Measurements from ENCODE around the gene RAF1.
A peak's percentile ranks its signal among the peaks of the same experiment; 100 is the strongest.
"Not testable (repeated sequence)": the region's sequence is repeated elsewhere in the genome, so short reads cannot be mapped to it uniquely, and the experiment has no call there.

The RAF1 gene

DNA sequence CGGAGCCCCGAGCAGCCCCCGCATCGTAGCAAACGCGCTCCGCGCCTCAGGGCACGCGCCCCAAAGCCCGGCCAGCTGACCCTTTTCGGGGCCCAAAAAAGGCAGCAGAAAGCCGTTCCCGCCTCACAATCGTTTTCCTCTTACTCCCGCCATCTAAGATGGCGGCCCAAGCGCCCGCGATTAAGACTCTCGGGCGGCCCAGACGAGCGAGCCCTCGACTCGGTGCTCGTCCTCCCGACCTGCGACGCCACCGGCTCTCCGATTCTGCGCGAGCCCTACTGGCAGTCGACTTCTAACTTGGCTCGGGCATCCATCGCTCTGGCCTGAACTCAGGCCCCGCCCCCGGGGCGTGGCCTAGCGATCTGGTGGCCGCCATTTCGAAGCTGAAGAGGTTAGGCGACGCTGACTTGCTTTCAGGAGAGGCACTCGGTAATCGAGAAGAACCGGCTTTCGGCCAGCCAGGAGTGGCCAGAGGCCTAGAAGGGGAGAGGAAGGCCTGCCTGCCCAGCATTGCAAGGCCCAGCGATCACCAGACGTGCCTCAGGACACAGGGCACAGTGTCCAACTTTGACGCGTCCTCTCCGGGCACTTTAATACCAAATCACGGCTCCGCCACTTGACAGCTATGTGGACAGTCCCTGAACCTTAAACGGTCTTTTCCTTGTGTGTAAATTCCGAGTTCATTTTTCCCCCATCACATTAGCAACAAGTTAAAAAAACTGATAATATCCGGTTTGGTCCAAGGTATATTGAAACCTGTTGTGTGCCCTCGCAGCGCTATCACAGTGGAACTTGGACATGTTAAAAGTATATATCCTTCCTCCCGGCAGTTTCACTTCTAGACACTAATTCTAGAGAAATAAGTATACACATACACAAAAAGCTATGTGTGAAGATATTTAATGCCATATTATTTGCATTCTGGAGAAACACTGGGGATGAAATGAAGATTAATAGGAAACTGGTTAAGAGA lies at the start of gene RAF1:
TSS of gene RAF1 (minus strand) at position 182 of the 973 bp plus-strand sequence. CDS start 45,396 bp downstream, outside the sequence.
- peak; percentile 98 for DNase-seq

DNA sequence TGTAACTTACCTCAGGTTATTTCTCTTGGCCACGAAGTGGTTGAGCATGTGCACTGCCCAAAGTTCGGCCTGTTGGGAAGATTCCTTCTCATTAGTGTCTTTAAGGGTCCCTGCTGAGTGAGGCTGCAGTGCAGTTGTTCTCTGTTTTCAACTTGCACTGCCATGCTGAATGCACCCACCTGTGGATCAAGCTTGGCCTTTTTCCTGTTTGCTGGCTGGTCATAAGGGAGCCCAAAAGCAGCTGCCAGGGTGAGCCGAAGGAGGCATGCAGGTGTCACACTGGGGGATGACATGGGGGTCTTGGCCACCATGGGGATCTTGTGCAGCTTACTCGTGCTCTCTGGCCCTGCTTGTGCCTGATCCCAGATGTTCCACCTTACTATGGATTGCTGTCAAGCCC lies 46.1 kb upstream of the RAF1 start:
- DNase-seq, result no peak

DNA sequence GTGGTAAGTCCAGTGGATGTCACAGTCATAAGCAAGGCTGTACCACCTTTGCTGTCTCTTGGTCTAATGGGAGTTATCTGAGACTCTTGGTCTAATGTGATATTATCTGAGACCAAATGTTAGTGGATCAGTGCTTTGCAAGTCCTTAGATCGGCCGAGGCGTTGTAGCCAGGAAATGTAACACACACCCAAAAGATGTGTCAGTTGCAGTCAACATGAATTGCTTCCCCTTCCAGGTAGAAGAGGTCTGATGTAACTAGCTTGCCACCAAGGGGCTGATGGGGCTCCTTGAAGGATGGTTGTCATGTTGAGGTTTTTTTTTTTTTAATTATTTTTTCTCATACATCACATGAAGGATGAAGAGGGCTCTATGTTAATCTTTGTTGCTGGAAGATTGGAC lies 45.4 kb upstream of the RAF1 start:
- DNase-seq, result no peak

DNA sequence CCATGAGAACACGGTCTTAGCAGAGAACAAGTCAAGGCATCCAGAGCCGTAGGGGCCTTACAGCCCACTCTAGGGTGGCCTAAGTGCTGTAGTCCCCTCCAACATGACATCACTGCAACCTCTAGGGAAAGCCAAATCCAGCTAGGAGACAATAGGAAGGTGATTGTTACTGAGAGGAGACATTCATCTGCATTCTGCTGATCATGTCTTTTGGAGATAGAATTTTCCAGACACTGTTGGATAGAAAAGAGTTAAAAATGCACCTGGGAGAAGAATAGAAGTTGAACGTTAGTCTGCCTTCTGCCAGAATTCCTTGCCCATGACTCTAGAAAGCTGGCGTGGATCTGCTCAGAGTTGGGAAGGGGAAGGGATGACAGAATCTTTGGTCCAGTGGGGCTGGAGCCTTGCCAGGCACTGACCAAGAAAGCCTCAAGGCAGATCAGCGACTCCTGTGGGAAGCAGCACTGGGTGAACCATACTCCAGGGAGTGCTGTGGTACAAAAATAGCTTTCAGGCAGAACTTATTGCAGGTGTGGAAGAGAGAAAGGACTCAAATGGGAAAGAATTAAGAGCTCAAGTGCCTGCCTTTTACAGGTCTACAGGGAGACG lies 44.8 kb upstream of the RAF1 start:
- peak; percentile 96 for DNase-seq

DNA sequence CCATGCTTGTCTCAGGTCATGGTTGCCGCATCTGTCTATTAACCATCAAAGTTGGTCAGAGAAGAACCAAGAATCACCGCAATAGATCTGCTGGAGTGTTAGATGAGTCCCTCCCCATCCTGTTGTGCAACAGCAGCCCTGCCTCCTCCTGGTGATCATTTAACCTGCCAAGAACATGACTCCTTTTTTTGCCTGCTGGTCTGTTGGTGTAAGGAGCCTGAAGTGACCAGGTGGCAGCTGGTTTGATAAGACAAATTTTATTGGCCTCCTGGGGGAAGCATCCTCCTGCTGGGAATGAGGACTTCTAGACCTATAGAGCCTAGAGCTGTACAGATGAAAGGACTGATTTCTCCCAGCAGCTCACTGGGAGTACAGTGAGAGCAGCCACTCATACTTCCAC lies 43.5 kb upstream of the RAF1 start:
- DNase-seq, result peak; percentile 42

DNA sequence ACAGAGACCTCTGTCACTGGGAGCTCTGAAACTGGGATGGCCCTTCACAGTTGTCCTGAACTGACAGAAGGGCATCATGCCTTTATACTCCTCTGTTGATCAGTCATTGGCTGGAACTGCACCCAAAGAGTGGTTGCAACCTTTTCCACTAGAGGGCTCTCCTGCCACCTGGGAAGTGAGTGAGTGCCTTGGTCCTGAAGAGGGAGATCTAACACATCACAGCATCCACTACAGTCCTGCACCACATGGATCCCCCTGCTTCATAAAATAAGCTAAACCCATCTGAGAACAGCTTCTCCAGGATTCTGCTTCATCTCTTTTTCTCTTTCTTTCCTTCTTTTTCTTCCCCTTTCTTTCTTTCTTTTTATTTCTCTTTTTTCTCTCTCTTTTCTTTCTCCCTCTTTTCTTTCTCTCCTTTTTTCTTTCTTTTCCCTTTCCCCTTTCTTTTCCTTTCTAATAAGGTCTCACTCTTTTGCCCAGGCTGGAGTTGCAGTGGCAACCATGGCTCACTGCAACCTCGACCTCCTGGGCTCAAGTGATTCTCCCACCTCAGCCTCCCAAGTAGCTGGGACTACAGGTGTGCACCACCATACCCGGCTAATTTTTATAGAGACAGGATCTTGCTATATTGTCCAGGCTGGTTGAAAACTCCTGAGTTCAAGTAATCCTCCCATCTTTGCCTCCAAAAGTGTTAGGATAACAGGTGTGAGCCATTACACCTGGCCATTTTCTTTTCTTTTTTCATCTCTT lies 42.8 kb upstream of the RAF1 start:
- peak; percentile 66 for DNase-seq

DNA sequence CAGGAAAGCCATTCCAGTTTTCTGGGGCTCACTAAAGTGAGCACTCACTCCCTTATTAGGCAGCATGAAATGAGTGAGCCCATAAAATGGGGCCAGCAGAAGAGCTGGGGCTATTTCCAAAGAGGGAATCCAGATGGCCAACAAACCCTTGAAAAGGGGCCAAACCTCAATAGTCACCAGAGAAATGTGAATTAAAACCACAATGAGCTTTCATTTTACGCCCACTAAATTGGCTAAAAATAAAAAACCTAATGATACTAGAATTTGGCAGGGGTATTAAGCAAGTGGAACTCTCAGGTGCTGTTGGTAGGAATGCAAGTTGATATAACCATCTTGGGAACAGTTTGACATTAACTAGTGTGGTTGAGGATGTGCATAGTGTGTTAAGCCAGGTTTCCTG lies 42.1 kb upstream of the RAF1 start:
- no peak for DNase-seq

DNA sequence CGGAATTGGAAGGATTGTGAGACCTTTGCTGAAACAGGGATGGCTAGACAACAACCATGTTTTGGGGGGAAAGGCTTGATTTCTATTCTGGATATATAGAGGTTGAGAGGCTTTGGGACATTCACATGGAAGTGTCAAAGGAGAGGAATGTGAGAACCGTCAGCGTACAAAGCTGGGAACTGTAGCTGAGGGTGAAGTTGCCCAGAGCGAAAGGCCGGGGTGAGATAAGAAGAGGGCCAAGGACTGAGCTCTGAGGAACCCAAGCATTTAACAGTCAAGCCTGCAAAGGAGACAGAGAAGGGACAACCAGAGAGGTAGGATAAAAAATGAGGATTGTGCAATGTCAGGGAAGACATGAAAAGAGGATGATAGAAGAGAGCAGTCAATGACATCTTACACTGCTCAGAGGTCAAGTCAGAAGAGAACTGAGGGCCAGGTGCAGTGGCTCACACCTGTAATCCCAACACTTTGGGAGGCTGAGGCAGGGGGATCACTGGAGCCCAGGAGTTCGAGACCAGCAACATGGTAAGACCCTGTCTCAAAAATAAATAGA lies 41.5 kb upstream of the RAF1 start:
- DNase-seq, result no peak

DNA sequence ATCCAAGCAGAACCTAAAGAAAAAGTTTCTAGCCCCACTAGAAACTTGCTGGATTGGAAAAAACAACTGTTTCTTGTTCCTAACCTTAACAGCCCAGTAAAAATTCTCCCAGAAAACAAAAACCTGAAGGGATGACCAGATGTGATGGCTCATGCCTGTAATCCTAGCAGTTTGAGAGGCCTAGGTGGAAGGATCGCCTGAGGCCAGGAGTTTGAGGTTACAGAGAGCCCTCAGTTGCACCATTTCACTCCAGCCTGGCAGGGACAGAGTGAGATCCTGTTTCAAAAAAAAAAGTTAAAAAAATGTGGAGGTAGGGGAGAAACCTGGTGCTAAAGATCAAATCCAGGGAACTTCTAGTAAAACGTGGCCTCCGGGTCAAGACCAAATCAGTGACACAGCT lies 38.6 kb upstream of the RAF1 start:
- DNase-seq, result no peak

DNA sequence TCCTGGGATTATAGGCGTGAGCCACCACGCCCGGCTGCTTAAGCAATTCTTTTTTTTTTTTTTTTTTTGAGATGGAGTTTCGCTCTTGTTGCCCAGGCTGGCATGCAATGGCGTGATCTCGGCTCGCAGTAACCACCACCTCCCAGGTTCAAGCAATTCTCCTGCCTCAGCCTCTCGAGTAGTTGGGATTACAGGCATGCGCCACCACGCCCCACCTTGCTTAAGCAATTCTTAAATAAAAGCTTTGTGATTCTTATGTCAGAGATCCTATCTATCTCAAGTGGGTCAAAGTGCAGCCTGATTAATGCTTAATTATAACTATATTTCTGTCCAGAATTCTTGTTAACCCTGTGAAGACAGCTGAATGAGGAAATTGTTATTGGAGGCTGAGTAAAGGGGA lies 37.7 kb upstream of the RAF1 start:
- not testable (repeated sequence) for DNase-seq

DNA sequence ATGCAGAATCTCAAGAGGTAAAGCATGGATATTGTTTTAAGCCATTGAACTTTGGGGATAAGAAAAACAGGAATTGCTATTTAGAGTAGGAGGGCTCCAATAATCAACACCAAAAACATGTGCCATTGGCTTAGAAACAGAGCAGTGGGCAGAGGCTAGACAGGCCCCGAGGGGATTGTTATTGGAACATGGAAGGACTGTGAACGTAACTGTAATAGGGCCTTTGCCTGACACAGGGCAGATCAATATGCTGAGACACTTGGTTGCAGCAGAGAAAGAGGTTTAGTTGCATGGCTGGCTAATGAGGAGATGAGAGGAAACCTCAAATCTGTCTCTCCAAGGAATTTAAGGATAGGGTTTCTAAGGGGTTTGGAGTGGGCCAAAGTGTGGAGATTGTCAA lies 36.9 kb upstream of the RAF1 start:
- no peak for DNase-seq

DNA sequence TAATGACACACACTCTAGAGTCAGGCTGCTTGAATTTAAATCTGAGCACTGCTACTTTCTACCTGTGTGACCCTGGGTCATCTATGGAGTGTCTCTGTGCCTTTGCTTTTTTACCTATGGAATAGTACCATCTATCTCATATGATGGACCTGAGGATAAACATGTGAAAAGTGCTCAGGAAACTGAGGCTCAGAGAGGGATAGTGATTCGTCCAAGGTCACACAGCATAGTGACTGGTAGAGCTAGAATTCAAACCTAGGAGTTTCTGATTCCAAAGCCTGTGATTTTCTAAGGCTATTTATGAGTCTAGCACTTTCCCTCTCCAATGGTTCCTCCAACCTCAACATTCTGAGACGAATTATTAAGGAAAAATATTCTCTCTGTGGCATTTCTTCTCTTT lies 32.0 kb upstream of the RAF1 start:
- DNase-seq, result no peak

DNA sequence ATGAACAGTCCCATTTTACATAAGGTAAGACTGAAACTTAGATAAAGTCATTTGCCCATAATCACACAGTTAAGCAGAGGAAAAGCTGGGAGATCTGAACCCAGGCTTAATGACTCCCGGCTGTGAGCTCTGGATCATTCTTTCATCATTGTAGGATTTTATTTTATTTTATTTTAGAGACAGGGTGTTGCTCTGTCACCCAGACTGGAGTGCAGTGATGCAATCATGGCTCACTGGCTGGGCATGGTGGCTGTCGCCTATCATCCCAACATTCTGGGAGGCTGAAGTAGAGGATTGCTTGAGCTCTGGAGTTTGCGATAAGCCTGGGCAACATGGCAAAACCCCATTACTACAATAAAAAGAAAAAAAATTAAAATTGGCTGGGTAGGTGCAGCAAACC lies 31.2 kb upstream of the RAF1 start:
- DNase-seq, result no peak

DNA sequence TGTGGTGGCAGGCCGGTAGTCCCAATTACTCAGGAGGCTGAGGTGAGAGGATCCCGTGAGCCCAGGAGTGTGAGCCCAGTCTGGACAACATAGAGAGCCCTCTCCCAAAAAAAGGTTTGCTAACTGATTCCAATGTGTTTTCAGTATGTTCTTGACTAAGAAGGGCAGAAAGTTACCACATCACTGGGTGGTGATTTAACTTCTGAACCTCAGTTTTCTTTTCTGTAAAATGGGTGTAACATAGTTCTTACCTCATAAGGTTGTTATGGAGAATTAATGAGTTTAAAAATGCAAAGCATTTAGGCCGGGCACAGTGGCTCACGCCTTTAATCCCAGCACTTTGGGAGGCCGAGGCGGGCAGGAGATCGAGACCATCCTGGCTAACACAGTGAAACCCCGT lies 28.5 kb upstream of the RAF1 start:
- DNase-seq, result no peak

DNA sequence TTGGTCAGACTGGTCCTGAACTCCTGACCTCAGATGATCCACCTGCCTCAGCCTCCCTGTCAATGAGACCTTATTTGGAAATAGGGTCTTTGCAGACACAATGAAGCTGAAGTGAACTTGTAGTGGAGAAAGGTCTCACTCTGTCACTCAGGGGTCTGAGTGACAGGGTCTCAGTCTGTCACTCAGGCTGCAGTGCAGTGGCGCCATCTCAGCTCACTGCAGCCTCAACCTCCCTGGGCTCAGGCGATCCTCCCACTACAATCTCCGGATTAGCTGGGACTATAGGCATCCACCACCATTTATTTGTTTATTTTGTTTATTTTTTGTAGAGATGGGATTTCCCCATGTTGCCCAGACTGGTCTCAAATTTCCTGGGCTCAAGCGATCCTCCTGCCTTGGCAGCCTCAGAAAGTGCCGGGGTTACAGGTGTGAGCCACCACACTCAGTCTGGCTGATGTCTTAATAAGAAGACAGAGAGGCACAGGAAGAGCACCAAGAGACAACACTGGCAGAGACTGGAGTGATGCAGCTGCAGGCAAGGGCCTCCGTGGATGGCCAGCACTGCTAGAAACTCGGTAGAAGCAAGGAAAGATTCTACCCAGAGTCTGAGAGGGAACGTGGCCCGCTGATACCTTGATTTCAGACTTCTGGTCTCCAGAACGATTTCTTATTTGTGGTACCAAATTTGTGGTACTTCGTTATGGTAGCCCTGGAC lies 26.2 kb upstream of the RAF1 start:
- DNase-seq, result no peak

DNA sequence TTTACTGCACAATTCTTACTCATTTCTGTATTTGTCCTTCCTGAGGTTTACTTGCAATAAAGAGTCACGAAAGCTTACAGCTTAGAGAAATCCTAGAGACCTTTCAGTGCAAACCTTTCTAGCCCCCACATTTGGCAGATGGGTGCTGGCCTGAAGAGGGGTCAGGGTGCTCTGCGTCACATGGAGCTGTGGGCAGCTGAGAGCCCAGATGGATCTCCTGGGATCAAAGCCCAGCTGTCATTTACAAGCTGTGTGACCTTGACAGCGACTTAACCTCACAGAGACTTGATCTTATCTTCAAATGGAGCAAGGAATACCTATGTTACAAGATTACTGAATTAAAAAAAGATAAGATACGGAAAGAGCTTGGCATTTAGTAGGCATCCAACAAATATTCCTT lies 24.0 kb upstream of the RAF1 start:
- no peak for DNase-seq

DNA sequence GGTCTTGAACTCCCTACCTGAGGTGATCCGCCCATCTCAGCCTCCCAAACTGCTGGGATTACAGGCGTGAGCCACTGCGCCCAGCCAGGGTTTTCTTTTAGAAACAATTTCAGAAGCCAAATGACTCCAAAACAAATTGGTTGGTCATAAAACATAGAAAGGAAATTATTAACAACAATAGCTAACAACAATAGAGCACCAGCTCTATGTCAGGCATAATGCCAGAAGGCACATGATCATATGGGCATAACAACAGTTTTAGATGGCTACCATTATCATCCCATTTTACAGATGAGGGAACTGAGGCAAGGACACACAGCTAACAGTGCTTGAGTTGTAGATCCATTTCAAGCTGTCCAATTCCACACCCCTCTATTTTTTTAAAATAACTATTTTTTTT lies 22.2 kb upstream of the RAF1 start:
- no peak for DNase-seq

DNA sequence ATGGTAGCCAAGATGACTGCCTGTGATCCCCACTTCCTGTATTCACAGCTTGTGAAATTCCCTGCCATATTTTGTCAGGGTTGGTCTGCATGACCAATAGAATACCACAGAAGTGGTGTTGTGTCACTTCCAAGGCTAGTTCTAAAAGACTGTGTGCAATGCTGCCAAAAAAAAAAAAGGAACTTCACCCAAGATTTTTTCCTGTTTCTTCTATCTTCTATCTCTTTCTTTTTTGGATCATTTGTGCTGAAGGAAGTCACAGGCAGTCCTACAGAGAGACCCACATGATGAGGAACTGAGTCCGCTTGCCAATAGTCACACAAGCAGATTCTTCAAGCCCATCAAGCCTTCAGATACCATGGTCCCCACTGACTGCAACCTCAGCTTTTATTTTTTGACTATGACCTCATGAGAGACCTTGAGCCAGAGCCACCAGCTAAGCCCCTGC lies 18.1 kb upstream of the RAF1 start:
- DNase-seq, result peak; percentile 69

DNA sequence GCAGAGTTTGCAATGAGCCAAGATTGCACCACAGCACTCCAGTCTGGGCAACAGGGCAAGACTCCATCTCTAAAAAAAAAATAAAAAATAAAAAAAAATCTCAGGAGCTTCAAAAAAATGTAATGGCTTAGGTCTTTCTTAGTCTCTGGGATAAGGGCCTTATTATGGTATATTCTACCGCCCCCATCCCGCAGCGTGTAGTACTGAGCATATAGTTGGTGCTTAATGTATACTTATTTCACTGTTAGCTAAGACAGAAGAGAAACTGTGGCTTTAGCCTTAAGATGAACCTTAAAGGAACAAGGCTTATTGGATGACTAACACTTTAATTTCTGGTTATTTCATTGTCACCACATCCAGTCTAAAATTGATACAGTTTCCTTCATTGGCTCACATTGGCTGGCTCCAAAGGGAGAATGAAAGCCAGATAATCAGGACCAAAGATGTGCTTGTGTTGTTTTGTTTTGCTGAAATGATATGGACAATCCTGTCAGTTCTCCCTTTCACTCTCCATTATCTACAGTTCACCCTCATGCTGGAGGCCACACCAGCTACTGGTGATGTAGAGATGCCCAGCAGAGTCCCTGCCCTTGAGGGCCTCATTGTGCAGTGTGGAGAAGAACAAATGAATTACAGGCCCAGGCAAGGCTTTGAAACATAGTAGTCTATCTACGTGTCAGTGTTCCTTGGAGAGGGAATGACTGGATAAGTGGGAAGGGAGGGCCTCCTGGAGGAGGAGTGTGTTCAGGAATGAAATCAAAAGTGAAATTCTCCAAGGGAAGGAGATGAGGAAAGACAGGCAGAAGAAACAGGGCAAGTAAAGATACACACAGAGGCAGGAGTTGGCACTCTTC lies 17.4 kb upstream of the RAF1 start:
- no peak for DNase-seq

DNA sequence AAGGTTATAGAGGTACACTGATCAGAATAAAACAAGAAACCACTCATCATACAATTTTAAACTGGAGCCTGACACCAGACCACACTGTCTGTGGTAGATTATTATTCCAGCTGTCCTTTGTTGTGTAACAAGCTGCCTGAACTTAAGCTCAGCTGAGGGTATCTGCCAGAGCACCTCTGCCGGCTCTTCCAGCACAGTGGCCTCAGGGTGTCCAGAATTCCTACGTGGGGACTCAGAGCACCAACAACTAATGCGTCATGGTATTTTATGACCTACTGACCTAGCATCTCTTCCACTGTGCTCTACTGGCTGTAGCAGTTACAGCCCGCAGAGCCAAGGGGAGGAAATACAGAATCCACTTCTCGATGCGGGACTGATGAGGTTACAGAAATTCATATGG lies 15.6 kb upstream of the RAF1 start:
- peak; percentile 58 for DNase-seq

DNA sequence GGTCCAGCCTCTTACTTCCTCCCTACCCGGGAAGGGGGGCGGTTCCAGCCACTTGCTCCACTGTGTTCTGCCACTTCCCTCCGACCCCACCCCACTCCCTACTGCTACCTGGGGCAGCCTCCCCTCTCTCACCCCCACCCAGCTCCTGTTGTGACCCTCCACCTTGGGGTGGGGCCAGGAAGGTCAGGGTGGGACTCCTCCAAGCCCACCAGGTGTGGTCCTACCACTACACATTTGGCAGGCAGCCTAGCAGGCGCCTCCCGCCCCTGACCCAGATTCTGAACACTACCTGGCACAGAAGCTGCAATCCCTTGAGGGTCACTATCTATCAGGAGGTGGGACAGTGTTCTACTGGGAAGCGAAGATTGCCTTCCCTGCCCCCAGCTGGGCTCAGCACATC lies 13.7 kb upstream of the RAF1 start:
- no peak for DNase-seq
